Fibroblast of skin of abdomen (primary cell): ENCODE measurements around the gene TET2. TPM values are rescaled to one million over a fixed set of nuclear protein-coding genes. Genes with fewer than 3 reads are reported as not detected.

Experiments used
- DNase-seq: peaks from one replicate; pipeline ENCODE4 v3.0.0-alpha.2; 2013
- polyA plus RNA-seq, 2 experiments: library from polyadenylated mRNA; unstranded; fragments of 120-200 nt; gene quantifications; one replicate each; pipeline ENCODE4 v1.2.1, GENCODE V29; 2013; ENCODE audit not compliant: insufficient read length in 2 of 2

The TET2 gene
- polyA plus RNA-seq (2013, experiment 1 of 2; ENCODE audit: insufficient read length) = 7.5 TPM
- polyA plus RNA-seq (2013, experiment 2 of 2; ENCODE audit: insufficient read length) = 7.1 TPM

DNA sequence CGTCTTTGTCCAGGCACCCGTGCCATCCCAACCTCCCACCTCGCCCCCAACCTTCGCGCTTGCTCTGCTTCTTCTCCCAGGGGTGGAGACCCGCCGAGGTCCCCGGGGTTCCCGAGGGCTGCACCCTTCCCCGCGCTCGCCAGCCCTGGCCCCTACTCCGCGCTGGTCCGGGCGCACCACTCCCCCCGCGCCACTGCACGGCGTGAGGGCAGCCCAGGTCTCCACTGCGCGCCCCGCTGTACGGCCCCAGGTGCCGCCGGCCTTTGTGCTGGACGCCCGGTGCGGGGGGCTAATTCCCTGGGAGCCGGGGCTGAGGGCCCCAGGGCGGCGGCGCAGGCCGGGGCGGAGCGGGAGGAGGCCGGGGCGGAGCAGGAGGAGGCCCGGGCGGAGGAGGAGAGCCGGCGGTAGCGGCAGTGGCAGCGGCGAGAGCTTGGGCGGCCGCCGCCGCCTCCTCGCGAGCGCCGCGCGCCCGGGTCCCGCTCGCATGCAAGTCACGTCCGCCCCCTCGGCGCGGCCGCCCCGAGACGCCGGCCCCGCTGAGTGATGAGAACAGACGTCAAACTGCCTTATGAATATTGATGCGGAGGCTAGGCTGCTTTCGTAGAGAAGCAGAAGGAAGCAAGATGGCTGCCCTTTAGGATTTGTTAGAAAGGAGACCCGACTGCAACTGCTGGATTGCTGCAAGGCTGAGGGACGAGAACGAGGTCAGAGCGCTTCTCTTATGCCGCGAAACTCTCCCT is at the start of gene TET2:
TSS of gene TET2 (plus strand) at position 601 of the 740 bp plus-strand sequence. CDS start 87,067 bp downstream, outside the sequence.
- peak; percentile 85 for DNase-seq

DNA sequence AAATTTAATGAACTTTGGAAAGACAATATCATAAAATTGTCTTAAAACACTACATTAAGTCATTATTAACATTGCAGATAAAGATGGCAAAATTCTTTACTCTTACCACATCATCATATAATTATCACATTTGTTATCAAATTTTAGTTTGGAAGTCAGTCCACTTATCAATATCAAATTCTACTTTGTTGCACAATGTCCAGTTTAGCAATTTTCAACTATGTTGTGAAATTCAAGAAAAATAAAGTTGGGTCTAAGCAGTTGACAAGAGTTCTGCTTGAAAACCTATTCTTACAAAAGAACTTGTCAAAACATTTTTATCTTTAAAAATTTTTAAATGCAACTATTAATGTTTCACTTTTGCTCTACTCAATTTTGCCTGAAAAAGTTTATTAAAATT is 44.7 kb upstream of the TET2 start:
- no peak for DNase-seq

DNA sequence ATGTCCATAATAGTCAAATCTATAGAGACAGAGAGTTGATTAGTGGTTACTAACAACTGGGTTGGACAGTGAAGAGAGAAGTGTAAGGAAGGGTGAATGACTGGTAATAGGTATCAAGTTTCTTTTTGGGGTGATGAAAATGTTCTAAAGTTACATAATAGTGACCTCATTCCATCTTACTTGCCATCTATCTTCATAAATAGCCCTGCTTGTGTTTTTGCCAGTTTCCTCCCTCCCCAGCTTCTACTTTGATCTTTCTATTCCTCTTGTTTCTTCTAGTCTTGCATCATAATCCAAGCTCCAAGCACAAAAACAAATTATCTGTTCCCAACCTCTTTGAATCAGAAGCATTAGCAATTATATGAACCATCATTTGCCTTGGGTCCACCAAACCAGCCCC is 40.2 kb upstream of the TET2 start:
- peak; percentile 52 for DNase-seq

DNA sequence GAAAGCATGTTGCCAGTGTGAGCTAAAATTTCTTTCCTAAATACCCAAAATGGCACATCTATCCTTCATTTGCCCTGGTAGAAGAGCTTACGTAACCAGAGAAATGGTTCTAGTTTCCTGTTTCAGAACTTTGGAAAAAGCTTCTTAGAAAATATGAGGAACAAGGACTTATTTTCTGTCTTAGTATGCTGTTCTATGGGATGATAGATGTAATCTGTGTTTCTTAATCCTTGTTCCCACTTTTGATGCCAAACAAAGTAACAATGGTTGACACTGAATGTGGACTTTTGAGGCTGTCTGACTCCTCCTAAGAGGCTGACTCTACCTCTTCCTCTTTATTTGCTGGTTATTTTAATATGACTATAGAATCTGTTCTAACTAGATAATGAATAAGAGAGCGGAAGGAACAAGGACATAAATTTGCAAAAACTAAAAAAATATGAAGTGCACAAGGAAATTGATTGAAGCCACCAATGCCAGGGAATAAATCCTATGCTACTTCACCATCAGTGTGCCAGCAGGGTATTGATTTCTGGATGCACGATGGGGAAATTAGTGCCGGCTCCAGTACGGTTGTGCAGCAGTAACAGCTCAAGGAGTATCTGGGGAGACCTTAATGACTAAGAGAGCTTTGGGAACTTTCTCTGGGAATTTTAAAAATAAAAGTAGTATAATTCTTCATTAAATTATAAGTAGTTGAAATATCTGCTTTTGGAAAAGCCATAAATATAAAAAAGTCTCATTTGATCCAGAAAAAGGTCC is 39.4 kb upstream of the TET2 start:
- DNase-seq = no peak

DNA sequence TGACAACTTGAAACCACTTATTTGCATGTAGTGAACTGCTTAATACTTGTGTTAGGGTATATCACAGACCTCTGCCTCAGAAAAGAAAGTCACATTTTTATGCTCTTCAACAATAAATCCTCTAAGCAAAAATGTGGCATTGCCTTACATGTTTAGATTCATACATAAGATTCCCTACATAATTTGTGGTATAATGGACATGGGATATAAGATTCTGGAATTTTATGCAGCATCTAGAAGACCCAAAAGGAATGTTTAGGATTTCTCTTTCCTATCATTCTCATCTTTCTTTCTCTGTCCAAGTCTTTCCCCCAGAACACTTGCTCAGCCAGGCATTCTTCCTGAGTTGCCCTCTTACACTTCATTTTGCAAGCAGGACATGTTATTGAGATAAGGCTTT is 37.7 kb upstream of the TET2 start:
- DNase-seq = peak; percentile 55

DNA sequence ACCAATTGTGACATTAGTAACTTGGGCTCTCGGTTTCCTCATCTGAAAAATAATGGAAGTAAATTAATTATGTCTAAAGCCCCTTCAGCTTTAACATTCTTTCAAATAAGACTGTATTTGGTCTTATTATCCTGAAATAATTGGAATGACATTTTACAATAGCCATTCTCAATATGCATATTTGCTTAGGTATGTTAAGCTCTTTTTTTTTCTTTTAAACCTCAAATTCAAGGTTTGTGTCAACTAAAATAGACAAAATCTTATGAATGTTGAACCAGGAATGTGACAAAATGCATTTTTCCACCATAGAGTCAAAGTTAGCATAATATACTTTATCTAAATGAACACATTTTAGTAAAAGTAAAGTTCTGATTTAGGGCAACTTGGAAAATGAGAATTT is 34.4 kb upstream of the TET2 start:
- DNase-seq = peak; percentile 47

DNA sequence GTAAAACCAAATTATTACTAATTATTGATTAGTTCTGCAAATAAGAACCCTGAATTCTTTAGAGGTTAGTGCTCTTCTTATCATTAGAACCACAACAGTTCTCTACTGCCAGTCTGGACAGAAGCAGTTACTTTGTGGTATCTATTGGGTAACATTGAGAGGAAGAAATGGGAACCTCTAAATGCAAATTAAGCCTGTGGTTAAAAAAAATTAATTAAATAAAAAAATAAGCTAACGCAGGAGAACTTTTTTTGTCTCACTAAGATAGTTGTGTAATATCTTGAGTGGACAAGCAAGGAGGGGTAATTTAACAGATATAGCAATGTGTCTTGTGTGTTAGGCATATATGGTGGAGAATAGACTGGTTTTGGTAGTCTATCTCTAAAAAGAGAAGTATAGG is 32.9 kb upstream of the TET2 start:
- no peak for DNase-seq

DNA sequence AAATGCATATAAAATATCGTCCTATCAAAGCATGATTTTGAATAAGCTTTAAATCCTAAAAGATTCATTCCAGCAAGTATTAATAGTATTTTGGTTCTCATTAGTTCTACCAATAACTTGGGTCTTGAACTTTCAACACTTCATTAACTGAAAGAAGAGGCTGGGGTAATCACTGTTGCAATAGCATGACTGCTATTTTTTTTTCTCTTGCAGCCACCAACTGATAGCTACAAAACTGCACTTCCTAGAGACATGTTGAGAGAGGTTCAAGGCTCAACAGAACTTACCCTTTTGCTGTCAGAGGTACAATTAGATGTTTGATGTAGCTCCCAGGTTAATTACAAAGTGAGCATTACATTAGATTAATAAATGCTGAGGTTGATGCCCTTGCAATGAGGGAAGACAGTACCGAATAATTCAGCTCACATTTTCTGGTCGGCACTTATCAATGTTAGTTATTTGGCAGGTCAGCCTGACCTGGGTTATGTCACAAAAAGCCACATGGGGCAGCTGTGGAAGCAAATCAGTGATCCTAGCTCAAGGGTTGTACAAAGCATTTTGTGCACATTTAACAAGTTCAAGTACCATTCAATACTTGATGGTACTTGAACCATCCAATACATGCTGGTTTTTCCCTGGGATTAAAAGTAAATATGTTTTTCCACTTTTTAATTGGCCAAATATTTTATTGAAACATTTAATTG is 29.9 kb upstream of the TET2 start:
- DNase-seq = no peak

DNA sequence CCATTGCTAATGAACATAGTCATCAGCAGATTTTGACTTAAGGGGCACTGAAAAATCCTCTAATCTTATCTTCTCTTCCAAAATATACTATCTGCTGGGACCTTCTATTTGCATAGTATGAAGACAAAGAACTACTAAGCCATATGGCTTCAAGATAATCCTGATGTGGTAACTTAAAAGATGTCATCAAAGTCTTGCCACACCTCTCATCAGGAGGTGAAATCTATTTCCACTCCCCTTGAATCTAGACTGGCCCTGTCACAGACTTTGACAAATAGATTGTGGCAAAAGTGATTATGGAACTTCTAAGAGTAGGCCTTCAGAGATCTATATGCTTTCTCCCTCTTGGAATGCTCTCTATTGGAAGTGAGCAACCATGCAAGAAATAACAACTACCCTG is 27.3 kb upstream of the TET2 start:
- no peak for DNase-seq

DNA sequence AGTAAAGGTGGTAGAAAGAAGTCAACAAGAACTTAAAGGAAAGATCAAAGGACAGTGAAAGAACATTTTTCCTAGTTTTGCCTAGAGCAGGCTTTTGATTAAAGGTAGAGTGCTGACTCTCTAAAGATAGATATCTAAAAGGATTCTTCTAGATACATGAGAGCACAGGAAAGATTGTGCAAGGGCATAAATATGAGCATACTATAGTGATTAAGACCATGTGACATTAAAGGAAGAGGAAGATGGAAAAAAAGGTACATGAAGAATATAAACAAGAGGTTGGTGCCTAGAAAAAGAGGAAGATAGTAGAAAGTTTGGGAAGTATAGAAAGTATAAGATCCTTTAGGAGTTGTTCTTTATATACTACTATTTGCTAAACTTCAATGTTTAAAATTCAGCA is 26.1 kb upstream of the TET2 start:
- DNase-seq = no peak

DNA sequence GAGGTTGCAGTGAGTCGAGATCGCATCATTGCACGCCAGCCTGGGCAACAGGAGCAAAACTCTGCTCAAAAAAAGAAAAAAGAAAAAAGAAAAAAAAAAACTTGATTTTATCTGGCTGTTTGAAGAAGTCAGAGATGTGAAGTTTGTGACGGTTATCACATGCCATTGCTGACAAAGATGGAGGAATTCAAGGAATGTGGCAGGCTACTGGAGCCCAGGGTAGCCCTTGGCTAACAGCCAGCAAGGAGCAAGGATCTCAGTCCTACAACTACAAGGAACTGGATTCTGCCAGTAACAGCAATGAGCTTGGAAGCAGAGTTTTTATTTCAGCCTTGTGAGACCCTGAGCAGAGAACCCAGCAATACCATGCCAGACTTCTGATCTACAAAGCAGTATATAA is 24.3 kb upstream of the TET2 start:
- DNase-seq = peak; percentile 71

DNA sequence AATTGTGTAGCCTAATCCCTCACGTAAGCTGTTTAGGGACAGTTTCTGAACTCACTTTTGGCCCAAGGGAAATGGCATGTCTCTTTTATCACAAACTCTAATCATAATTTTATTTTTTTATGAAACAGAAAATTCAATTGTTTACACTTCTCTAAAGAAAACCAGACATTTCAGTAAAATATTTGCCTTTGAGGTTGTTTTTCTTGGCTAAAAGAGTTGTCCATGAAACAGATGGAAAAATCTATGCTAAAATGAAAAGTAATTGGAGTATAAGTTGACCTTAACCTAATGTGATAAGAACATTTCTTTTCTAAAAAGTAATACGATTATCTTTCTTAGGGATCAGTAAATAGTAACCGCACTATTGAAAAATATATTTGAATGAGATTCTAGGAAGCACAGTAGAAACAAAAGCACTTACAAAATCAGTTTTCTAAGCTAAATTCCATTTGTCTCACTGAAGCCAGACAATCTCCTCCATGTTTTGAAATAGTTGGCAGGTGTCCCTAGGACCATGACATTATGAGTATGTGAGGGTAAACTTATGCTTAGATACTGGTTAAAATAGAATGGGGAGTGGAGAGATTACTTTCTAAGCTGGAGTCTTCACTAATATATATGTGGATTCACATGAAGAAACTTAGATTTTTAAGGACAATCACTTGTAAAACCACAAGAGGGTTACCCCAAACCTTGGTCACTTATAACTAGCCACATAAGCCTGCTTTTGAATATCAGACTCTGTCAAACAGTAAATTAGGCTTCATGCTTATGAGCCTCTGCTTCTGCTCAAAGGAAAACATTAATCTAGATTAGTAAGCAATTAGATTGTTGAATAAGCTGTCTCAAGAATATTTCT is 20.1 kb upstream of the TET2 start:
- DNase-seq = peak; percentile 47

DNA sequence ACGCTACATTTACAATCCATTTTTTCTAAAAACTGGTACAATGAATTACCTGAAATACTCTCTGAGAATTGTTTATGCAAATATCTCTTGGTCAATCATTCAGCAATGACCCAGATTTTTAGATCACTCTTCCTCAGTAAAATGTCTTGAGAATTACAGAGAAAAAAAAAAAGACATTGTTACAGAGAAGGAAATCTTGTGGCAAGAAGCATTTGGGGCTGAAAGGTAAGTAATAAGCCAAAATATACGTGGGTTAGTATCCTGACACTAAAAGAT is 19.6 kb upstream of the TET2 start:
- DNase-seq = no peak

DNA sequence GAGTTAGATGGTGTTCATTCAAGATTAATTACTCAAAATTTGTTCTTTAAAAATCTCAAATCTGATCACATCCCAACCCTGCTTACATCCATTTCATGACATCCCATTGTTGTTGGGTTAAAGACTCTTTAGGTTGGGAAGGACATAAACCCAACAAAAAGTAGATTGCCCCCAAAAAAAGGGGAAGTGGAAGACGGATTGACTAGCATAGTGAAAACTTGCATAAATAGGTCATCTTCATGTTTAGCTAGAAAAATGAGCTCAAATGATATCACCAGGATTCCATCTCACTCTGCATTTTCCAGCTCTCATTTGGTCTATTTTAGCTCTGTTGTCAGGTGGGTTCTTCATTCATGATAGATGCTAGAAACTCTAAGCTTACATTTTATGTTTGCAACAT is 18.5 kb upstream of the TET2 start:
- no peak for DNase-seq

DNA sequence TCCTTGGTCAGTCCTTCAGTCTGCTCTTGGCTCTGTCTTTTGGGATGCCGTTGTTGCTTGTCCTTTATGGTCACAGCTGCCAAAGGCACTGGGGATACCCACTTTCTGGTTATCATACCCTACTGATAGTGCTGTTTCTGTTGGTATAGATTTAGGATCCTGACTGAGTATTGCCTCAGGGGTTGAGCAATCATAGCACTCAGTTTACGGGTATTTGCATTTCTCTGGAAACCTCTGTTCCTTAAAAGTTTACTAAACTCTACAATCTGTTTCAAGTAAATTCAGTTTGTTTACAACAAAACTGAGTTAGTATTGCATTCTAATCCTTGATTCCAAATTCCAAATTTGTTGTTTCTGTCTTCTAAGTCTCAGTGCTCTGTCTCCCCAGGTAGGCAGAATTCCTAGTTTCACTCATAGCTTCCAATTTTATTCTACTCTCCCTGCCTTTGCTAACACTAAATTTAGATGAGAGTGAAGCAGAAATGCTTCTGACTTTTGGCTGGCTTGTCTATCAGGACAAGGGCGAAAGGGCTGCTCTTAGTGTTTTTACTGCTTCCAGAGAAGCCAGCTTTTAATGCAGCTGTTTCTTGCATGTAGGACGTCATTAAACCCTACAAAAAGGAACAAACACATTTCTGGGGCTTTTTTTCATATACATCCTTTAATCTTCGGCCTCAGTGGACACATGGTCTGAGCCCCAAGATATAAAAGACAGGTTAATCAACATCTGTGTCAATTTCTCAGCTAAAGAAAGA is 17.2 kb upstream of the TET2 start:
- no peak for DNase-seq

DNA sequence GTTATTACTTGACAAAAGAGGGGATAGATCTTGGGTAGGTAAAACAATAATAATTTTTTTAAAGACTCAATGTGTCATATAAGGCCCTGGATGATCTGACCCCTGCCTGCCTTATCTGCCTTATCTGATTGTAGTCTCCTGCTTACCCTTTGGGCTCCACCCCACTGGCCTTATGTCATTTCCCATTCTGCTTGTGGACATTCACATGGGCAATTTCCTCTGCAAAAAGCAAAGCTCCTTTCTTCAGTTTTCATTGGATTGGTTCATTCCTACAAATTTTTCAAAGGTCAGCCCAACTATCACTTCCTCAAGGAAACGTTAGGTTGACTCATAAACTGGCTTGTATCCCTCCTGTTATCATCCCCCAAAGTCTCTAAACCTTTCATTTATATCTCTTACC is 15.7 kb upstream of the TET2 start:
- no peak for DNase-seq

DNA sequence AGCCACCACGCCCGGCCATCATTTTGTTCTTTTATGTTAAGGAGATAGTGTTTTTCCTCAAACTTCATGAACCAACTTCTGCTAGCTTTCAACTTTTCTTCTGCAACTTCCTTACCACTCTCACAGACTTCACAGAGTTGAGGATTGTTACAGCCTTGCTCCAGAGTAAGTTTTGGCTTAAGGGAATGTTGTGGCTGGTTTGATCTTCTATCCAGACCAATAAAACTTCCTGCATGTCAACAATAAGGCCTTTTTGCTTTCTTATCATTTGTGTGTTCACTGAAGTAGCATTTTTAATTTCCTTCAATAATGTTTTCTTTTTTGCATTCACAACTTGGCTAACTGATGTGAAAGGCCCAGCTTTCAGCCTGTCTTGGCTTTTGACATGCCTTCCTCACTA is 12.7 kb upstream of the TET2 start:
- DNase-seq = no peak

DNA sequence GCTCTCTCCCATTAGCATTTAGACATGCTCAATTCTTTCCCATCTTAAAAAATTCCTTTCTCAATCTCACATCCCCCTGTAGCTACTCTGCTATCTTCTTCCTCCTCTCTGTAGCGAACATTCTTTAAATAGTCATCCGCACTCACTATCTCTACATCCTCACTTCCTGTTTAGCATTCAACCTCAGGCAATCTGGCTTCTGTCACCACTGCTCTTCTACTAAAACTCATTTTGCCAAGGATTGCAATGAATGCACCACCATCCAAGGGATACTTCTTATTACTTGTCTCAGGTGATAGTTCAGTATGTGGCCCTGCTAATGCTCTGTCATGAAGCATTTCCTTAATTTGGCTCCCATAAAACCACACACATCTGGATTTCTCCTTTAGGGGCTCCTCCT is 10.9 kb upstream of the TET2 start:
- DNase-seq = no peak

DNA sequence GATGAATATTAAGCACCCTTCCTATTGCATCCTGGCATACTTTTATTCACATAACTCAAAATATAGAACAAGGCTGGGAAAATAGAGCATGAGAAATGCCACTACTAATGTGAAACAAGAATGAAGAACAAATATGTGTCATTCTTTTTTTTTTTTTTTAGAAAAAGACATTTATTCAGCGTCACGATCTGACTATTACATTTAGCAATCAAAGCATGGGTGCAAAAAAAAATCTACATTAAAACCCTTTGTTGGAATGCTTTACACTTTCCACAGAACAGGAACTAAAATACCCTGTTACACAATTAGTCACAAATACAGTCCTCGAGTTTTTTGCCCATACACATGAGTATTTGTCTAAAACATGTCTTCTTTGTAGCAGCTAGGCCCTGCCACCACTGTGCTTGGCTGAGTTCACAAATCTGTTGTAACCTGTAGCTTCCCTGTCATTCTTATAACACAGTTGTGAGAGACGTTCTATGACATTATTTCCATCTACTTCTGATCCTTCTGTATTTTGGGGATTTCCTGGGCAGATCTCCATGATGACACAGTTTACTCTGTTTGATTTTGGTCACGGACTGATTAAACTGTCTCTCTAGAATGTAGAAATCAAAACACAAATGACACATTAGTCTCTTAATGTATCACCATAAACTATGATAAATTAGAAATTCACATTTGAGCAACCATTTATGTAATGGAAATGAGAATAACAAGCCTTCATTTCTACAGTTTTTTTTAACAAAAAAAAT is 9.4 kb upstream of the TET2 start:
- no peak for DNase-seq

DNA sequence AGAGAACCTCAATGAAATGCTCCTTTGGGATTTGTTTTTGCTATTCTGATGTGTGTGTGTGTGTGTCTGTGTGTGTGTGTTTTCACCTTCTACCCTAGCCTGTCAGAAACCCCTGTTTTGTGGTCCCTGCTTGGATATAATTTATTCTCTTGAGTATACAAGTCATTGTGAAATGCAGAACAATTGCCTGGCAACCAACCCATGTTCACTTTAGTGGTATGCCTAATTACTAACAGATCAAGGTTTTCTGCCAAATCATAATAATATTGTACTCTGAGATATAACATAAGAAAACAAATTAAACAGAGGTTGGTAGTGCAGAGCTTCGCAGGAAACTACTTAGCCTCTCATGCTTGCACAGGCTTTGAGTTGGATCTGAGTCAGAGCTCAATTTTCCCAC is 7.0 kb upstream of the TET2 start:
- DNase-seq = peak; percentile 43
